ENCODE measurements around the gene ZNF219.

- TF ChIP-seq CTCF (IDR thresholded peaks at IDR 0.05 in 2 of 3, conservative IDR thresholded peaks at IDR 0.05 in 1 of 3; ENCODE audit: borderline replicate concordance in 1 of 3, insufficient read depth in 1 of 3, low read depth in 2 of 3, low read length in 2 of 3): no peak
- TF ChIP-seq RAD21 (IDR thresholded peaks at IDR 0.05; ENCODE audit: low read depth): no peak
- TF ChIP-seq POLR2A (IDR thresholded peaks at IDR 0.05; ENCODE audit: borderline replicate concordance, extremely low read depth, insufficient read depth, insufficient read length): no peak
- TF ChIP-seq ZBTB33 (IDR thresholded peaks at IDR 0.05; ENCODE audit: extremely low read depth, insufficient replicate concordance, low read length): no peak
- no peak for TF ChIP-seq REST (IDR thresholded peaks at IDR 0.05; ENCODE audit: low read depth)
- TF ChIP-seq YY1 (IDR thresholded peaks at IDR 0.05; ENCODE audit: extremely low read depth, insufficient replicate concordance, low read depth, low read length): no peak
- no peak for TF ChIP-seq TCF7L2 (IDR thresholded peaks at IDR 0.05; ENCODE audit: borderline replicate concordance, extremely low read depth, insufficient read depth, insufficient read length)
- TF ChIP-seq ZNF274 (IDR thresholded peaks at IDR 0.05; ENCODE audit: low read depth, low read length): no peak
- no peak for TF ChIP-seq ELF1 (IDR thresholded peaks at IDR 0.05; ENCODE audit: borderline replicate concordance, low read depth)
- no peak for TF ChIP-seq SIN3A (IDR thresholded peaks at IDR 0.05; ENCODE audit: low read depth)
- no peak for TF ChIP-seq CBX3 (IDR thresholded peaks at IDR 0.05; ENCODE audit: low read depth)
Measured at GRCh38 chr14:21071225-21072030, 27.0 kb downstream of the ZNF219 start.

Data from HCT116 (cell line).